ELF-1 (cell line): ENCODE results near the gene SIKE1.
"Not testable (repeated sequence)": the region's sequence is repeated elsewhere in the genome, so short reads cannot be mapped to it uniquely, and the experiment has no call there.

Experiments used
- DNase-seq: peaks from one replicate; pipeline ENCODE4 v3.0.0-alpha.2; 2016; ENCODE audit warnings: low read depth, low spot score

Gene SIKE1

DNA sequence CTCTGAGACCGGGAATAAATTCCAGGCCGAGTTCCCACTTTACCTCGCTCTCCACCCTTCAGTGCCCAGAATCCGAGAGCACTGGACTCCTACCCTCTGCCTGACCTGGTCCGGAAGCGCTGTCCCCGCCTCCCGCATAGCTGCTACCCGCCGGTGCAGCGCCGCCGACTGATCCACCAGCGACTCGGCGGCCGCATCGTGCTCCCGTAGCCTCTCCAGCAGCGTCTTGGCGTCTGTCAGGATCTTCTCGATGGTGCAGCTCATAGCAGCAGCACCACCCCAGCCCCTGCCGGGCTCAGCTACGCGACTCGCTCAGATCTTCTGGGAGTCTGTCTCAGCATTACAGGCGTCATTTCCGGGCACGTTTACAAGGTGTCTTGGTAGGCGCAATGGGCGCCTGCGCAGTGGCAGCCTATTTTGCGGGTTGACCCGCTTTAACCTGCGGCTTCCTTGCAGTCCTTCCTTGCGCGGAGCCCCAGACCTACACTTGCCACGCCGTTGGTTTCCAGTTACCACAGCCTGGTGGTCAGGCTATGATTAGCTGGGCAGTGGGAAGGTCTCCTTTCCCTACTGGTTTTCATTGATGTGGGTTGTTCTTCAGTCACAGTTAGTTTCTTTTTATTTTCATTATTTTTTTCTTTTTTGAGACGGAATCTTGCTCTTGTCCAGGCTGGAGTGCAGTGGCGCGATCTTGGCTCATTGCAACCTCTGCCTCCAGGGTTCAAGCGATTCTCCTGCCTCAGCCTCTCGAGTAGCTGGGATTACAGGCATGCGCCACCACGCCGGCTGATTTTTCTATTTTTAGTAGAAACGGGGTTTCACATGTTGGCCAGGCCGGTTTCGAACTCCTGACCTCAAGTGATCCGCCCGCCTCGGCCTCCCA lies at the start of gene SIKE1:
Gene SIKE1, minus strand, starts transcription at position 342 of the 883 bp plus-strand sequence. Its CDS starts 78 bp downstream, at position 264.
- DNase-seq, result peak; percentile 97

- DNase-seq, result not testable (repeated sequence)
Measured at GRCh38 chr1:114830075-114830474, 49.6 kb upstream of the SIKE1 start.

- peak; percentile 10 for DNase-seq
Measured at GRCh38 chr1:114828251-114828650, 47.8 kb upstream of the SIKE1 start.

DNA sequence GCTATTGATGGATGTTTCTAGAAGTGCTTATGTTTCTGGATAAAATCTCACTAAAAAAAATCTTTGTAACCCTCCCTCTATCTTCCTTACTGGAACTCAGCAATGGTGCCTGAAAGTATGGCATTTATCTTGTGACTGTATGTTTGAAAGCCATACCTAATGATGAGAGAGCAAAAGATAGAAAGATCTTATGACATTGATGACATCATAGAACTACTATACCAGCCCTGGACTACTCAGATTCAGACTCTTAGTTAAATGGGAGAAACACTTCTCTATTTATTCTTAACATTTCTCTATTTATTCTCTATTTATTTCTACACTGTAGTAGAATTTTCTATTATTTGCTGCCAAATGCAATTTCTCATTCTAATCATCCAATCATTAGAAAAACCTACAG lies 41.5 kb upstream of the SIKE1 start:
- no peak for DNase-seq

GRCh38 chr1:114820392-114820791 lies 39.9 kb upstream of the SIKE1 start:
- DNase-seq, result no peak

GRCh38 chr1:114819869-114820268 lies 39.4 kb upstream of the SIKE1 start:
- DNase-seq, result no peak

DNA sequence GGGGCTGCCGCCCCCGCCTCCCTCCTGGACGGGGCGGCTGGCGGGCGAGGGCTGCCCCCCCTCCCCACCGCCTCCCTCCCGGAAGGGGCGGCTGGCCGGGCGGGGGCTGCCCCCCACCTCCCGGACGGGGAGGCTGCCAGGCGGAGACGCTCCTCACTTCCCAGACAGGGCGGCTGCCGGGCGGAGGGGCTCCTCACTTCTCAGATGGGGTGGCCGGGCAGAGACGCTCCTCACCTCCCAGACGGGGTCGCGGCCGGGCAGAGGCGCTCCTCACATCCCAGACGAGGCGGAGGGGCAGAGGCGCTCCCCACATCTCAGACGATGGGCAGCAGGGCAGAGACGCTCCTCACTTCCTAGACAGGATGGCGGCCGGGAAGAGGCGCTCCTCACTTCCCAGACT lies 24.0 kb upstream of the SIKE1 start:
- DNase-seq, result not testable (repeated sequence)

GRCh38 chr1:114803001-114803400 lies 22.5 kb upstream of the SIKE1 start:
- no peak for DNase-seq

DNA sequence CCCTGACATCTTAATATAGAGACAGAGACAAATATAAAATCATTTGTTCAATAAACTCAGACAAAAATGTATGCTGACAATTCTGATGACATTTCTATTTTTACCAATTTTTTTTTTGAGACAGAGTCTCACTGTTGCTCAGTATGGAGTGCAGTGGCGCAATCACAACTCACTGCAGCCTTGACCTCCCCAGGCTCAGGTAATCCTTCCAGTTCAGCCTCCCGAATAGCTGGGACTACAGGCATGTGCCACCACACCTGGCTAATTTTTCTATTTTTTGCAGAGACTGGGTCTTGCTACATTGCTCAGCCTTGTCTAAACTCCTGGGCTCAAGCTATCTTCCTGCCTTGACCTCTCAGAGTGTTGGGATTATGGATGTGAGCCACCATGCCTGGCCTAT lies 13.6 kb upstream of the SIKE1 start:
- no peak for DNase-seq

DNA sequence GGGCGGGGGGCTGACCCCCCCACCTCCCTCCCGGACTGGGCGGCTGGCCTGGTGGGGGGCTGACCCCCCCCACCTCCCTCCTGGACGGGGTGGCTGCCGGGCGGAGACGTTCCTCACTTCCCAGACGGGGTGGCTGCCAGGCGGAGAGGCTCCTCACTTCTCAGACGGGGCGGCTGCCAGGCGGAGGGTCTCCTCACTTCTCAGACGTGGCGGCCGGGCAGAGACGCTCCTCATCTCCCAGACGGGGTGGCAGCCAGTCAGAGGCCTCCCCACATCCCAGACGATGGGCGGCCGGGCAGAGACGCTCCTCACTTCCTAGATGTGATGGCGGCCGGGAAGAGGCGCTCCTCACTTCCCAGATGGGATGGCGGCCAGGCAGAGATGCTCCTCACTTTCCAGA lies 10.1 kb upstream of the SIKE1 start:
- not testable (repeated sequence) for DNase-seq

DNA sequence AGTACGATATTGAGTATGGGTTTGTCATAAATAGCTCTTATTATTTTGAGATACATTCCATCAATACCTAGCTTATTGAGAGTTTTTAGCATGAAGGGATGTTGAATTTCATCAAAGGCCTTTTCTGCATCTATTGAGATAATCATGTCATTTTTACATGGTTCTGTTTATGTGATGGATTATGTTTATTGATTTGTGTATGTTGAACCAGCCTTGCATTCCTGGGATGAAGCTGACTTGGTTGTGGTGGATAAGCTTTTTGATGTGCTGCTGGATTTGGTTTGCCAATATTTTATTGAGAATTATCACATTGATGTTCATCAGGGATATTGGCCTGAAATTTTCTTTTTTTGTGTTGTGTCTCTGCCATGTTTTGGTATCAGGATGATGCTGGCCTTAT lies 6.0 kb upstream of the SIKE1 start:
- not testable (repeated sequence) for DNase-seq

DNA sequence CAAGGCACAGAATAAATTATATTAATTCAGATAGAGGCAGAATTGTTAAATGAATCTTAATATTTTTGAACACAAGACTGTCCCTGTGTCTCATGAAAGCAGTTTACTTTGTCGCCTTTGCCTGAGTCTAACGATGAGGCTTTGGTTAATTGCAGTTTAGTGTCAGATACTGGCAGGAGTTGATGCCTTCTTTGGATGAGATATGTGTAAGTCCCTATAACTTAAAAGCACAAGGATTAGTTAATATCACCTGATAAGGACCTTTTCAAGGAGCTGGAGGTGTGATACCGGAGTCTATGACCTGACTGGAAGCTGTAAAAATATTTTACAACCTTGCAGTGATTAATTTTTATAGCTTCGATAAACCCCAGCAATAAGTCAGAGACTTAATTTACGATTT lies 2.0 kb upstream of the SIKE1 start:
- DNase-seq, result no peak

GRCh38 chr1:114779722-114780121 lies 763 bp downstream of the SIKE1 start:
- DNase-seq, result no peak

- DNase-seq, result not testable (repeated sequence)
Measured at GRCh38 chr1:114776726-114777125, 3.8 kb downstream of the SIKE1 start.

DNA sequence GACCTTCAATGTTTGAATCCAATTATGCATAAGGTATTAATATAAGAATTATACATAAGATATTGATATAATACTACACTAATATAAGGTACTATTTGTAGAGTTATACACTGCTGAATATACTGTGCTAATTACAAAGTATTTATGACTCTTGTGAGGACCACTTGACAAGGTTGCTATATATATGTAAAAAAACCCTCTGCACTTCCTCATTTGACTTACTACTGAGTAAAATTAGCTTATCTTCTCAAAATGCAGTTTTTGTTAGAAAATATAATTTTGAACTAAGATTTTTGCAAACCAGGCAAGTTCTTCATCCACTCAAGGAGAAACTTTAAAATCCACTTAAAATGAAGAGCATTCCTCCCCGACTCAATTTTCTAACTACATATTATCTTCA lies 8.5 kb downstream of the SIKE1 start:
- DNase-seq, result no peak

GRCh38 chr1:114770989-114771388 lies 9.5 kb downstream of the SIKE1 start:
- DNase-seq, result no peak

- no peak for DNase-seq
Measured at GRCh38 chr1:114764689-114765088, 15.8 kb downstream of the SIKE1 start.

GRCh38 chr1:114758256-114758832 lies 22.1 kb downstream of the SIKE1 start:
- DNase-seq, result no peak

GRCh38 chr1:114757455-114758255 lies 22.8 kb downstream of the SIKE1 start, which contains the start of gene CSDE1:
CSDE1 (minus strand) TSS chr1:114757984; CDS start chr1:114739890, 18,094 bp downstream.
- peak; percentile 99 for DNase-seq

DNA sequence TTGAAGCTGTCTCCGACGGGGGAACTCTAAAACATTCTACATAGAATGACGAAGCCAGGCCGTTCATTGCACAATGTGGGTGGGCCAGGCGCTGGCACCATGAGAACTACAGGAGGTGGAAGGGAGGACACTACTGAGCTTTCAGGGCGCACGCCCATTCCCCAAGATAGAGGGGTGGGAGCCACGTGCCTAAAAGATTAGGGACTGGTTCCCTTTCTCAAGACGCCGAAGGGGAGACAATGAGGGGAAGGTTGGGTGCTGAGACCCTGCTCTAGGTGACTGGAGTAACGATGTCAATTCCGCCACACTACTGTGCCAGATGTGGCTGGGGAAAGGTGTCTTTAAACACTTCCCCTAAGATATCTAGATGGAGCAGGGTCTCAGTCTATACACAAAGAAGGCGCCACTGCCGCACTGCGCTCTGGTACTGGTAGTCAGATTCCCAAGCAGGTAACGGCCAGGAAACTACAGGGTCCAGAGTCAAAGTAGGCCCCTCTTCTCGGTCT lies 23.5 kb downstream of the SIKE1 start:
- no peak for DNase-seq

- no peak for DNase-seq
Measured at GRCh38 chr1:114756009-114756892, 24.2 kb downstream of the SIKE1 start.
